ENCODE results near the gene PRKAG1. TPM values are rescaled to one million over a fixed set of nuclear protein-coding genes. Genes with fewer than 3 reads are reported as not detected.

PRKAG1 gene
- total RNA-seq, 1 donor from 2014 or later: 49.2 TPM

DNA sequence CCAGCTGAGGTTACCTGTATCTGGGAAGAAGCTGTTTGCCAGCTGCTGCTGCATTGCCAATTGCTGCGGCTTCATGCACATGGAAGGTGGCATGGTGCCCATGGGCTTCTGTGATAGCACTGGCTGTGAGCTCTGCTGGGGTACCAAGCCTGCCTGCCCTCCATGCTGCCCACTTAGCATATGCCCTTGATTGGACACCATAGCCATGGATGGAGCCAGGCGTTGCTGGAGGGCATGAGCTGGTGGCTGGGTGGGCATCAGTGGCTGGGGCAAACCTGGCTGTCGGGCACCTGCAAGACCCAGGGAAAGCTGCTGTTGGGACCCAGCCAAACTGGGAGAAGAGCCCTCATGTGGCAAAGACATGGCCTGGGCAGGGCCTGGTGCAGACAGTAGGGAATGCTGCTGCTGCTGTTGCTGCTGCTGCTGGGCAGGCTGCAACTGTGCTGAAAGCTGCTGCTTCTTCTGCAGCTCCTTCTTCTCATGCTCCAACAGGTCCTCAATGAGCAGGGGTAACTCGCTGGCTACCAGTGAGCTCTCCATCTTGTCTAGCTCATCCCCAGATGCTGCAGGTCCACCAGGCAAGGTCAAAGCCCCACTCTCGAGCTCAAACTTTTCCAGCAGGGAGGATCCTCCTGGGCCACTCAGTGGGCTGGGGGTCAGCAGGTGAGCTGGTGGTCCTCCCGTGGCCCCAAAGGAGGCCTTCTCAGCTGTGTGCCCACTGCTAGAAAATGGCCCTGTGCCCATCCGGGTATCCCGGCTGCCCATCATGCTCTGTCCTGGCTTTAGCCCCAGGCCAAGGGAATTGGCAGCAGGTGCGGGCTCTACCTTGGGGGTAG, 18.8 kb upstream of the PRKAG1 start:
- H3K4me1 ChIP-seq: peaks cover 9% of the 10 kb centered on the region
- TF ChIP-seq, protein P1, sequence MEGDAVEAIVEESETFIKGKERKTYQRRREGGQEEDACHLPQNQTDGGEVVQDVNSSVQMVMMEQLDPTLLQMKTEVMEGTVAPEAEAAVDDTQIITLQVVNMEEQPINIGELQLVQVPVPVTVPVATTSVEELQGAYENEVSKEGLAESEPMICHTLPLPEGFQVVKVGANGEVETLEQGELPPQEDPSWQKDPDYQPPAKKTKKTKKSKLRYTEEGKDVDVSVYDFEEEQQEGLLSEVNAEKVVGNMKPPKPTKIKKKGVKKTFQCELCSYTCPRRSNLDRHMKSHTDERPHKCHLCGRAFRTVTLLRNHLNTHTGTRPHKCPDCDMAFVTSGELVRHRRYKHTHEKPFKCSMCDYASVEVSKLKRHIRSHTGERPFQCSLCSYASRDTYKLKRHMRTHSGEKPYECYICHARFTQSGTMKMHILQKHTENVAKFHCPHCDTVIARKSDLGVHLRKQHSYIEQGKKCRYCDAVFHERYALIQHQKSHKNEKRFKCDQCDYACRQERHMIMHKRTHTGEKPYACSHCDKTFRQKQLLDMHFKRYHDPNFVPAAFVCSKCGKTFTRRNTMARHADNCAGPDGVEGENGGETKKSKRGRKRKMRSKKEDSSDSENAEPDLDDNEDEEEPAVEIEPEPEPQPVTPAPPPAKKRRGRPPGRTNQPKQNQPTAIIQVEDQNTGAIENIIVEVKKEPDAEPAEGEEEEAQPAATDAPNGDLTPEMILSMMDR (IDR thresholded peaks at IDR 0.05): no peak
- H3K36me3 ChIP-seq: peaks cover 96% of the 10 kb centered on the region
- DNase-seq (no peak), ATAC-seq (no peak)
- intact Hi-C loops (cut with DNase I): no loop called here
- H3K4me3 ChIP-seq: no peak overlapping the region
- no peak overlapping the region for H3K27ac ChIP-seq
- H3K27me3 ChIP-seq (ENCODE audit: low read depth): no peaks in the 10 kb centered on the region
- no peaks in the 10 kb centered on the region for H3K9me3 ChIP-seq

- ATAC-seq (no peak), DNase-seq (no peak)
- H3K27me3 ChIP-seq (ENCODE audit: low read depth): no peaks in the 10 kb centered on the region
- no peak overlapping the region for H3K27ac ChIP-seq
- H3K36me3 ChIP-seq: peaks cover 96% of the 10 kb centered on the region
- H3K9me3 ChIP-seq: no peaks in the 10 kb centered on the region
- intact Hi-C loops (cut with DNase I): no loop called here
- TF ChIP-seq, protein P1 (IDR thresholded peaks at IDR 0.05): no peak
- H3K4me3 ChIP-seq: no peak overlapping the region
- peaks cover 9% of the 10 kb centered on the region for H3K4me1 ChIP-seq
These were observed 17.5 kb upstream of the PRKAG1 start for GRCh38 chr12:49036029-49036428.

DNA sequence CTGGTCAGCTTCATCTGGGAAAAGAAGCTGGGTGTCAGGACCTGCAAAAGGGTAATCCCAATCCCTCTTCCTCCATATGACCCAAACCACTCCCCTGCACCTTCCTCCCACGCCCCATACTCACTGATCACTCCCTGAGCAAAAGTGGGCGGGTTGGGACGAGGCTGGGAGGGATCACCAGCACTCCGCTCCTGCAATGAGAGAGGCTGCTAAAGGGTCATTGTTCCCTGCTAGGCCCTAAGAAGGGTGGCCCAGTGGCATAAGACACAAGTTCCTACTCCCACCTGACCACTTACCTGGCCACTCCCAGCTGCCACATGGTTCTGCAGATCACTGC, 15.7 kb upstream of the PRKAG1 start:
- H3K27me3 ChIP-seq (ENCODE audit: low read depth): no peaks in the 10 kb centered on the region
- TF ChIP-seq, protein P1 (IDR thresholded peaks at IDR 0.05): no peak
- no peak overlapping the region for H3K4me3 ChIP-seq
- H3K9me3 ChIP-seq: no peaks in the 10 kb centered on the region
- DNase-seq: no peak
- peaks cover 9% of the 10 kb centered on the region for H3K4me1 ChIP-seq
- ATAC-seq: no peak
- H3K36me3 ChIP-seq: peaks cover 95% of the 10 kb centered on the region
- peak overlapping the region; percentile 11 for H3K27ac ChIP-seq
- intact Hi-C loops (cut with DNase I): no loop called here

DNA sequence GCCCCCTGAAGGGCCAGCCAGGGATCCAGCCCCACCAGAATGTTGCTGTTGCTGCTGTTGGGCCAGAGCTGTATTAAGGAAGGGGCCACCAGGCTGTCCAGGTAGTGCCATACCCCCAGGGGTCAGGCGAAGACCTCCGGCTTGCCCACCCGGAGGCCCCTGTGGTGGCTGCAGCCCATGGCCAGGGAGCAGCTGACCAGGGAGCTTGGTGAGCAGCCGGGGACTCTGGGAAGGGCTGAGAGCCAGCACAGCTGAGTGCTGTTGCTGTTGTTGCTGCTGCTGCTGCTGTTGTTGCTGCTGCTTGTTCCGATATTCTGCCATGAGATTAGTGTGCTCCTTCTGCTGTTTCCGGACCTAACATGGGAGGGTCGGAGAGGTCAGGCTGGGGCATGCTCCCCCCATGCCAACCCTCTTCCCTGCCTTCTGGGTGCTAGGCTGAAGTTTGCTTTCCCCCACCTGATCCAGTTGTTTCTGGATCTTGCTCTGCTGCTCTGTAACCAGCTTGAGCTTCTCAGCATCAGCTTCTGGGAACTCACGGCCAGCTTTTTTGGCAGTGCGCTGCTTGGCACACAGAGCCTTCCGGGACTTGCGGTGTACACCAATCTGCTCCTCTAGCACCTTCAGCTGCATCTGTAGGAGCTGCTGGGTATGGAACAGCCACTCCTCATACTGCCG, 15.2 kb upstream of the PRKAG1 start:
- H3K36me3 ChIP-seq: peaks cover 95% of the 10 kb centered on the region
- intact Hi-C loops (cut with DNase I): no loop called here
- DNase-seq: no peak

DNA sequence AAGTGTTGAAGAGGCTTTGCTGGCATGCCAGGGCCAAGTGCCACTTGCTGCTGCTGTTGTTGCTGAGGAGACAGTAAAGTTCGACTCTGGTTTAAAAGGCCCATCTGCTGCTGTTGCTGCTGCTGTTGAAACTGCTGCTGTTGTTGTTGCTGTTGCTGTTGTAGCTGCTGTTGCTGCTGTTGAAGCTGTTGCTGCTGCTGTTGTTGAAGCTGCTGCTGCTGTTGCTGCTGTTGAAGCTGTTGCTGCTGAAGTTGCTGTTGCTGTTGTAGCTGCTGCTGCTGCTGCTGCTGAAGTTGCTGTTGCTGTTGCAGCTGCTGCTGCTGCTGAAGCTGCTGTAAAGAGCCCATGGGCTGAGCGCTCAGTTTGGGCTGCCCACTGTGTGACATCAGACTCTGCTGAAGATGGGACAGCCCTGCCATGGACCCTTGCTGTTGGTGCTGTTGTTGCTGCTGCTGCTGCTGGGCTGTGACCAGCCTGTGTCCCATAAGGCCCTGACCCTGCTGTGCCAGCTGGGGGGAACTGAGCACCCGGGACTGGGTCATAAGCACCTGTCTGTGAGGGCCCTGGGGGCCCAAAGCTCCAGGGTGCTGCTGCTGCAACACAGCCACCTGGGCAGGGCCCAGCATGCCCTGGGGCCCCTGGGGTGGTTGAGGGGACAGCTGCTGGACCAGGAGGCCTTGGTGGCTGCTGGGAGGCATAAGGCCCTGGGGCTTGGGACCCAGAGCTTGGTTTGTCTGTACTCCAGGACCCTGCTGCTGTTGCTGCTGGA, 14.3 kb upstream of the PRKAG1 start:
- Histone ChIP-seq H3K9me3 (no peaks in the 10 kb centered on the region), H3K36me3 (peaks cover 95% of the 10 kb centered on the region), H3K4me3 (no peak overlapping the region), H3K27ac (no peak overlapping the region), H3K4me1 (peaks cover 9% of the 10 kb centered on the region), H3K27me3 (ENCODE audit: low read depth) (no peaks in the 10 kb centered on the region)
- ATAC-seq (no peak), DNase-seq (no peak)
- TF ChIP-seq, protein P1 (IDR thresholded peaks at IDR 0.05): no peak
- intact Hi-C loops (cut with DNase I): no loop called here

More for the DNA sequence above, 15.2 kb upstream of the PRKAG1 start:
- Histone ChIP-seq H3K9me3 (no peaks in the 10 kb centered on the region), H3K27ac (peak overlapping the region; percentile 11), H3K4me1 (peaks cover 9% of the 10 kb centered on the region), H3K27me3 (ENCODE audit: low read depth) (no peaks in the 10 kb centered on the region), H3K4me3 (no peak overlapping the region)
- TF ChIP-seq, protein P1 (IDR thresholded peaks at IDR 0.05): no peak
- ATAC-seq: peak in 1 of 2 donors; percentile 20
